Type B pancreatic cell (in vitro differentiated cells): ENCODE results near the gene SLX4IP. TPM values are rescaled to one million over a fixed set of nuclear protein-coding genes. Genes with fewer than 3 reads are reported as not detected.

Experiments
- DNase-seq: peaks from one replicate; pipeline ENCODE4 v3.0.0; 2021; ENCODE audit warnings: mixed read lengths; ENCODE audit not compliant: unreplicated experiment; ENCODE audit errors: extremely low spot score
- H3K27ac Mint-ChIP-seq: 2 replicates; pipeline ENCODE4 v1.8.0; 2021; ENCODE audit warnings: mild to moderate bottlenecking, mixed read lengths
- H3K27me3 Mint-ChIP-seq: 2 replicates; pipeline ENCODE4 v1.8.0; 2021; ENCODE audit warnings: mixed read lengths
- H3K36me3 Mint-ChIP-seq: 2 replicates; pipeline ENCODE4 v1.8.0; 2021; ENCODE audit warnings: mixed read lengths
- H3K4me1 Mint-ChIP-seq: one replicate; pipeline ENCODE4 v1.8.0; 2021; ENCODE audit warnings: mixed read lengths; ENCODE audit not compliant: unreplicated experiment
- H3K4me3 Mint-ChIP-seq: 2 replicates; pipeline ENCODE4 v1.8.0; 2021; ENCODE audit warnings: mild to moderate bottlenecking, mixed read lengths
- H3K9me3 Mint-ChIP-seq: 2 replicates; pipeline ENCODE4 v1.8.0; 2021; ENCODE audit warnings: mixed read lengths
- CTCF ChIP-seq: fragments of 200-600 bp; sonication (generic); conservative IDR thresholded peaks from 2 replicates; pipeline ENCODE4 v1.5.0; 2021; ENCODE audit warnings: antibody characterized with exemption, mild to moderate bottlenecking
- total RNA-seq: library from RNA; stranded (reverse); gene quantifications from 2 replicates; pipeline ENCODE4 v1.2.1, GENCODE V29; 2021; ENCODE audit warnings: low replicate concordance

SLX4IP gene
- total RNA-seq, 1 donor from 2014 or later, result 8.5 TPM

GRCh38 chr20:10510216-10510615 lies 75.1 kb downstream of the SLX4IP start:
- no peaks in the 10 kb centered on the region for H3K36me3 Mint-ChIP-seq
- no peak for DNase-seq
- no peaks in the 10 kb centered on the region for H3K9me3 Mint-ChIP-seq
- TF ChIP-seq CTCF, result no peak
- H3K27ac Mint-ChIP-seq, result no peak overlapping the region
- no peaks in the 10 kb centered on the region for H3K27me3 Mint-ChIP-seq
- peaks cover 48% of the 10 kb centered on the region for H3K4me1 Mint-ChIP-seq
- no peak overlapping the region for H3K4me3 Mint-ChIP-seq

DNA sequence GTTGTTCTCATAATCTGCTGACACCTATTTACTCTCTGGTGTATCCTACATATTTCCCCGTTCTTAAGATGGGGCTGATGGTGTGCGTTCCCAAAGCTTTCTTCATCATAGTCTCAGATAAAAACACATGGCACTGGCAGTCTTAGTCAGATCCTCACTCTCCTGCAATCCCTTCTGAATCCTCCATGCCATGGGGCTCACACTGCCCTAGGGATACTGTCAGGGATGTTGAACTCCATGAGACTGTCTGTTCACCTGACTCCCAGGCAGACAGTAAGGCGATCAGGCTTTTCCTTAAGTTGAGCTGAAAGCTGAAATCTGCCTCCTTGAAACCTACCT lies 76.0 kb downstream of the SLX4IP start:
- no peak for DNase-seq
- no peaks in the 10 kb centered on the region for H3K36me3 Mint-ChIP-seq
- no peak for TF ChIP-seq CTCF
- no peaks in the 10 kb centered on the region for H3K27me3 Mint-ChIP-seq
- H3K9me3 Mint-ChIP-seq, result no peaks in the 10 kb centered on the region
- H3K27ac Mint-ChIP-seq, result peak overlapping the region; percentile 52
- H3K4me1 Mint-ChIP-seq, result peaks cover 39% of the 10 kb centered on the region
- H3K4me3 Mint-ChIP-seq, result no peak overlapping the region

DNA sequence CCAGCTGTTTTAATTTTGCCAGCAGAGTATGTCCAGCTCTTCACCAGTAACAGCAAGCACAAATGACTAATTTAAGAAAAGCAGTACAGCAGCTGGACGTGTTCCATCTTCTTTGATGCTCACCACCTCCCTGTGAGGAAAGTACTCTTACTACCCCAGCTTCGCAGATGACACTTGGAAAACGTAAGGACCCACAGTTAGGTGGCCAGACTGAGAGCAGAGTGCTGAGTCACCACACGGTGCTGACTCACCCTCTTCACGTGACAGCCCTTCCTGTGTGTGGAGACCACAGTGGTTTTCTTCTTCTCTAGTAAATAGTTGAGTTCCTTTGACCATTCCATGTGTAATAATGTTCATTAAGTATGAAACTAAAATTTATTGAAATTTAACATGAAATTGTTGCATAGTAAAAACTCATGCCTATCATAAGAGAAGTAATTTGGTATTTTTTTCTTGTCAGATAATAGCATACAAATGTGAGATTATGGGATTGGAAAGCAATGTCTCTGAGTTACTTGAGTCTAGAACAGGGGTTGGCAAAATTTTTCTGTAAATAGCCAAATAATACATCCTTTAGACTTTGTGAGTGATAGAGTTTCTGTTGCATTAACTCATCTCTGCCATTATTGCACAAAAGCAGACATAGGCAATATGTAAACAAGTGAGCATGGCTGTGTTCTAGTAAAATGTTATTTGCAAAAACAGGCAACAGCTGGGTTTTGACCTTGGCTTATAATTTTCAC lies 76.6 kb downstream of the SLX4IP start:
- Mint-ChIP-seq H3K9me3 (no peaks in the 10 kb centered on the region), H3K36me3 (no peaks in the 10 kb centered on the region), H3K27me3 (no peaks in the 10 kb centered on the region), H3K27ac (peak overlapping the region; percentile 52), H3K4me1 (peaks cover 38% of the 10 kb centered on the region), H3K4me3 (no peak overlapping the region)
- DNase-seq, result no peak
- TF ChIP-seq CTCF, result no peak

DNA sequence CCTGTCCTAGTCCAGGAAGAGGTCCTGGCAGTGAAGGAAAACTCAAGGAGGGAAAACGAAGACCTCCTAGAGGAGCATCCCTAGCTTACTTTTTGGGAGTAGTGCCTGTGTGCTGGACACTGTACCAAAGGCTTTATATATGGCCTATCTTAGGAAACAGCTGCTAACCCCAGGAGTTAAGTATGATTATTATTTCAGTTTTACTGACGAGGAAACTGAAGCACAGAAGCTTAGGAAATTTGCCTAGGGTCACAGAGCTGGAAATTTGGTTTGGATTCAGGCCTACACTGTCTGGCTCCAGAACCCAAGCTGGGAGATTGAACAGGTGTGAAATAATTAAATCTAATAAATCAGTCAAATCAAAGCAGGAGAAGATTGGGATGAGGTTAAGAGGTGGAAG lies 78.0 kb downstream of the SLX4IP start:
- Mint-ChIP-seq H3K36me3 (no peaks in the 10 kb centered on the region), H3K4me3 (no peak overlapping the region), H3K27me3 (no peaks in the 10 kb centered on the region), H3K27ac (no peak overlapping the region), H3K4me1 (peaks cover 45% of the 10 kb centered on the region), H3K9me3 (no peaks in the 10 kb centered on the region)
- no peak for TF ChIP-seq CTCF
- DNase-seq, result no peak

- peaks cover 37% of the 10 kb centered on the region for H3K4me1 Mint-ChIP-seq
- H3K9me3 Mint-ChIP-seq, result no peaks in the 10 kb centered on the region
- H3K36me3 Mint-ChIP-seq, result no peaks in the 10 kb centered on the region
- H3K27me3 Mint-ChIP-seq, result no peaks in the 10 kb centered on the region
- DNase-seq, result no peak
- H3K4me3 Mint-ChIP-seq, result no peak overlapping the region
- no peak overlapping the region for H3K27ac Mint-ChIP-seq
- no peak for TF ChIP-seq CTCF
Observed at GRCh38 chr20:10513931-10514575, 78.9 kb downstream of the SLX4IP start.
